Measurements from ENCODE around the gene XIRP1.

The XIRP1 gene

DNA sequence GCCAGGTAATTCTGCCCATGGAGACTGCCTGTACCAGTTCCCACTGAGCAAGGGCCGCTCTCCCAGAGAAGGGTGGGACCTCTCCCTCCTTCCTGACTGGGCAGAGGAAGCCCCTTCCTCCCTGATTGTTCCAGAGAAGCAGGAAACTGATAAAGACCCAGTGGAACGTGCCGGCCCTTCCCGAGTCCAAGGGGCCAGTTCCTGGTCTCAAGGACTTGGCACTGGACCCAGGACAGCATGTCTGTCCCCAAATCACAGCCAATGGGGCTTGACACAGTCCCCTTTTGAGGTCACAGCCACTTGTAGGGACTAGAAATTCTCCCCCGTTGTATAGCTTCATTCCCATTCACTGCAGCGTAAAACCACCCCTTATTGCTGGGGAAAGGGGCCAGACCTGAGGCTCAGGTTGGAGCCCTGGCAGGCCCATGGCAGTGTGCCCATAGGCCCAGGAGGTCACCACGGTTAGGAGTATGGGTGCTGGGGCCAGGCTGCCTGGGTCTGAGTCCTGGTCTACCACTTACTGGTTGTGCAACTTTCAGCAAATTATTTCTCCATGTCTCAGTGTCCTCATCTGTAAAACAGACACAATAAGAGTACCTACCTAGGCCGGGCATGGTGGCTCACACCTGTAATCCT, 57.1 kb downstream of the XIRP1 start:
- no peak for TF ChIP-seq NFIC (IDR thresholded peaks at IDR 0.05)
- TF ChIP-seq ZBTB7A (IDR thresholded peaks at IDR 0.05; ENCODE audit: low read depth), result no peak
- no peak for TF ChIP-seq YY1 (IDR thresholded peaks at IDR 0.05; ENCODE audit: low read depth)
- TF ChIP-seq CREB1 (IDR thresholded peaks at IDR 0.05; ENCODE audit: low read depth), result no peak
- TF ChIP-seq, protein P1, sequence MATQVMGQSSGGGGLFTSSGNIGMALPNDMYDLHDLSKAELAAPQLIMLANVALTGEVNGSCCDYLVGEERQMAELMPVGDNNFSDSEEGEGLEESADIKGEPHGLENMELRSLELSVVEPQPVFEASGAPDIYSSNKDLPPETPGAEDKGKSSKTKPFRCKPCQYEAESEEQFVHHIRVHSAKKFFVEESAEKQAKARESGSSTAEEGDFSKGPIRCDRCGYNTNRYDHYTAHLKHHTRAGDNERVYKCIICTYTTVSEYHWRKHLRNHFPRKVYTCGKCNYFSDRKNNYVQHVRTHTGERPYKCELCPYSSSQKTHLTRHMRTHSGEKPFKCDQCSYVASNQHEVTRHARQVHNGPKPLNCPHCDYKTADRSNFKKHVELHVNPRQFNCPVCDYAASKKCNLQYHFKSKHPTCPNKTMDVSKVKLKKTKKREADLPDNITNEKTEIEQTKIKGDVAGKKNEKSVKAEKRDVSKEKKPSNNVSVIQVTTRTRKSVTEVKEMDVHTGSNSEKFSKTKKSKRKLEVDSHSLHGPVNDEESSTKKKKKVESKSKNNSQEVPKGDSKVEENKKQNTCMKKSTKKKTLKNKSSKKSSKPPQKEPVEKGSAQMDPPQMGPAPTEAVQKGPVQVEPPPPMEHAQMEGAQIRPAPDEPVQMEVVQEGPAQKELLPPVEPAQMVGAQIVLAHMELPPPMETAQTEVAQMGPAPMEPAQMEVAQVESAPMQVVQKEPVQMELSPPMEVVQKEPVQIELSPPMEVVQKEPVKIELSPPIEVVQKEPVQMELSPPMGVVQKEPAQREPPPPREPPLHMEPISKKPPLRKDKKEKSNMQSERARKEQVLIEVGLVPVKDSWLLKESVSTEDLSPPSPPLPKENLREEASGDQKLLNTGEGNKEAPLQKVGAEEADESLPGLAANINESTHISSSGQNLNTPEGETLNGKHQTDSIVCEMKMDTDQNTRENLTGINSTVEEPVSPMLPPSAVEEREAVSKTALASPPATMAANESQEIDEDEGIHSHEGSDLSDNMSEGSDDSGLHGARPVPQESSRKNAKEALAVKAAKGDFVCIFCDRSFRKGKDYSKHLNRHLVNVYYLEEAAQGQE (IDR thresholded peaks at IDR 0.05; ENCODE audit: low read depth), result no peak
- no peak for TF ChIP-seq TCF12 (IDR thresholded peaks at IDR 0.05; ENCODE audit: low read depth)
- no peak for TF ChIP-seq RAD21 (IDR thresholded peaks at IDR 0.05; ENCODE audit: low read depth)
- TF ChIP-seq, protein P2, sequence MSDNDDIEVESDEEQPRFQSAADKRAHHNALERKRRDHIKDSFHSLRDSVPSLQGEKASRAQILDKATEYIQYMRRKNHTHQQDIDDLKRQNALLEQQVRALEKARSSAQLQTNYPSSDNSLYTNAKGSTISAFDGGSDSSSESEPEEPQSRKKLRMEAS (IDR thresholded peaks at IDR 0.05), result no peak
- TF ChIP-seq CEBPB (IDR thresholded peaks at IDR 0.05), result no peak

DNA sequence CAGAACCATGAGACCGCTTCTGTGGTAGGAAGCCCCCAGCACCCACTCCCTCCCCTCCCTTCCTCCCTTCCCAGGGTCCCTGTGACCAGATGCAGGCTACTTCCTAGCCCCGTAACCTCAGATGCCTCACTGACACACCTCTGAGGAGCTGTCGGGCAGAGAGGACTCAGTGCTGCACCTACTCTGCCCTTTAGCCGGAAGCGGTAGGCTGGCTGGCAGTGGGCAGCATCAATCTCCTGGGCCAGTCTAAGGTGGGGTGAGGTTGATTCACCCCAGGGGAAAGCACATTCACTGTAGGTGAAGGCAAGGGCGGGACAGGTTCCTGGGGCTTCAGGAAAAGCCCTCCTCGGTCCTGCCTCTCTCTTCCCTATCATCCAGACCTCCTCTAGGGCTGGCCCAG, 58.1 kb downstream of the XIRP1 start:
- TF ChIP-seq, protein P2 (IDR thresholded peaks at IDR 0.05), result no peak
- TF ChIP-seq CEBPB (IDR thresholded peaks at IDR 0.05) (no peak), NFIC (IDR thresholded peaks at IDR 0.05) (no peak), EP300 (IDR thresholded peaks at IDR 0.05; ENCODE audit: borderline replicate concordance) (no peak), YY1 (IDR thresholded peaks at IDR 0.05; ENCODE audit: low read depth) (no peak), TCF12 (IDR thresholded peaks at IDR 0.05; ENCODE audit: low read depth) (no peak), TAF1 (IDR thresholded peaks at IDR 0.05; ENCODE audit: low read depth) (no peak), CREB1 (IDR thresholded peaks at IDR 0.05; ENCODE audit: low read depth) (no peak), ZBTB7A (IDR thresholded peaks at IDR 0.05; ENCODE audit: low read depth) (no peak), FOXM1 (IDR thresholded peaks at IDR 0.05; ENCODE audit: borderline replicate concordance, low read depth) (no peak), TEAD4 (IDR thresholded peaks at IDR 0.05) (no peak), EGR1 (IDR thresholded peaks at IDR 0.05) (no peak), RAD21 (IDR thresholded peaks at IDR 0.05; ENCODE audit: low read depth) (no peak)
- TF ChIP-seq, protein P1 (IDR thresholded peaks at IDR 0.05; ENCODE audit: low read depth), result no peak
- TF ChIP-seq, protein P3, sequence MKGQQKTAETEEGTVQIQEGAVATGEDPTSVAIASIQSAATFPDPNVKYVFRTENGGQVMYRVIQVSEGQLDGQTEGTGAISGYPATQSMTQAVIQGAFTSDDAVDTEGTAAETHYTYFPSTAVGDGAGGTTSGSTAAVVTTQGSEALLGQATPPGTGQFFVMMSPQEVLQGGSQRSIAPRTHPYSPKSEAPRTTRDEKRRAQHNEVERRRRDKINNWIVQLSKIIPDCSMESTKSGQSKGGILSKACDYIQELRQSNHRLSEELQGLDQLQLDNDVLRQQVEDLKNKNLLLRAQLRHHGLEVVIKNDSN (IDR thresholded peaks at IDR 0.05), result no peak

DNA sequence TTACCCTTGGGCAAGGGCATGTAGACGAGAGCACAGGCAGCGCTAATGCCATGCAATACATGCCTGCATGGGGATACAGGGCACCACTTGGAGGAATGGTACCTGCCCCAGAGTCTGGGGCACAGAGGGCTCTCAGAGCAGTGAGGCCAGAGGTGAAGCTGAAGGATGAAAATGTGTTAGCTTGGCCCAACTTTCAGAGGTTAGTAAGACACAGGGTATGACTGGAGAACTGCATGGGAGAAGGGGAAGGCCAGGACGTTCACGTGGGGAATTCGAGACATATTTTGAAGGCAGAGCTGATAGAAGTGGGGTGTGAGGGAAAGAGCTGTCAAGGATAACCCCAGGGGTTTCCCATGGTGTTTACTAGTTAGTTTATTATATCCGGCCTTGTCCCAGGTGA, 58.6 kb downstream of the XIRP1 start:
- TF ChIP-seq CEBPB (IDR thresholded peaks at IDR 0.05) (no peak), RAD21 (IDR thresholded peaks at IDR 0.05; ENCODE audit: low read depth) (no peak), EGR1 (IDR thresholded peaks at IDR 0.05) (no peak), NFIC (IDR thresholded peaks at IDR 0.05) (no peak), ZBTB7A (IDR thresholded peaks at IDR 0.05; ENCODE audit: low read depth) (no peak), TCF12 (IDR thresholded peaks at IDR 0.05; ENCODE audit: low read depth) (no peak), CREB1 (IDR thresholded peaks at IDR 0.05; ENCODE audit: low read depth) (no peak)
- TF ChIP-seq, protein P1 (IDR thresholded peaks at IDR 0.05; ENCODE audit: low read depth), result no peak
- TF ChIP-seq, protein P2 (IDR thresholded peaks at IDR 0.05), result no peak
